HEK293 (cell line): ENCODE results near the gene TSPAN17.

Source experiments
- EGR2 ChIP-seq: fragments of 450-650 bp; formaldehyde crosslinking; IDR thresholded peaks from 2 replicates; pipeline ENCODE4 v1.5.1; 2016; ENCODE audit warnings: low read depth, missing biosample characterization, missing genetic modification characterization
- PBX3 ChIP-seq: sonication (generic); formaldehyde crosslinking; IDR thresholded peaks from 2 replicates; pipeline ENCODE4 v1.8.1; 2022; ENCODE audit warnings: mild to moderate bottlenecking, moderate library complexity, missing genetic modification reagents
- WT1 ChIP-seq: fragments of 450-650 bp; formaldehyde crosslinking; IDR thresholded peaks from 2 replicates; pipeline ENCODE4 v1.5.1; 2016; ENCODE audit warnings: missing biosample characterization, missing genetic modification characterization
- YY1 ChIP-seq: fragments of 450-650 bp; formaldehyde crosslinking; IDR thresholded peaks from 2 replicates; pipeline ENCODE4 v1.5.1; 2018; ENCODE audit warnings: missing biosample characterization, missing genetic modification characterization
- ZIC2 ChIP-seq: fragments of 450-650 bp; formaldehyde crosslinking; IDR thresholded peaks from 2 replicates; pipeline ENCODE4 v1.5.1; 2016; ENCODE audit warnings: missing biosample characterization, missing genetic modification characterization
- ZNF10 ChIP-seq: fragments of 450-650 bp; formaldehyde crosslinking; IDR thresholded peaks from 2 replicates; pipeline ENCODE4 v1.5.1; 2017; ENCODE audit warnings: missing biosample characterization, missing genetic modification characterization
- ZNF138 ChIP-seq: fragments of 450-650 bp; formaldehyde crosslinking; IDR thresholded peaks from 2 replicates; pipeline ENCODE4 v1.5.1; 2016; ENCODE audit warnings: missing biosample characterization, missing genetic modification characterization, borderline replicate concordance
- ZNF202 ChIP-seq: fragments of 450-650 bp; formaldehyde crosslinking; IDR thresholded peaks from 2 replicates; pipeline ENCODE4 v1.5.1; 2016; ENCODE audit warnings: missing biosample characterization, missing genetic modification characterization, borderline replicate concordance
- ZNF23 ChIP-seq: fragments of 450-650 bp; formaldehyde crosslinking; IDR thresholded peaks from 2 replicates; pipeline ENCODE4 v1.5.1; 2016; ENCODE audit warnings: missing biosample characterization, missing genetic modification characterization, borderline replicate concordance
- ZNF416 ChIP-seq: fragments of 450-650 bp; formaldehyde crosslinking; IDR thresholded peaks from 2 replicates; pipeline ENCODE4 v1.5.1; 2016; ENCODE audit warnings: missing biosample characterization, missing genetic modification characterization
- ZNF433 ChIP-seq: fragments of 450-650 bp; formaldehyde crosslinking; IDR thresholded peaks from 2 replicates; pipeline ENCODE4 v1.5.1; 2016; ENCODE audit warnings: missing biosample characterization, missing genetic modification characterization, low read depth
- ZNF514 ChIP-seq: fragments of 450-650 bp; formaldehyde crosslinking; IDR thresholded peaks from 2 replicates; pipeline ENCODE4 v1.5.1; 2016; ENCODE audit warnings: missing biosample characterization, missing genetic modification characterization
- ZNF548 ChIP-seq: fragments of 450-650 bp; formaldehyde crosslinking; IDR thresholded peaks from 2 replicates; pipeline ENCODE4 v1.5.1; 2016; ENCODE audit warnings: missing biosample characterization, missing genetic modification characterization
- ZNF555 ChIP-seq: fragments of 450-650 bp; formaldehyde crosslinking; conservative IDR thresholded peaks from 2 replicates; pipeline ENCODE4 v1.5.1; 2017; ENCODE audit warnings: missing biosample characterization, mild to moderate bottlenecking, missing genetic modification characterization, inconsistent platforms
- ZNF610 ChIP-seq: fragments of 450-650 bp; formaldehyde crosslinking; IDR thresholded peaks from 2 replicates; pipeline ENCODE4 v1.5.1; 2016; ENCODE audit warnings: missing biosample characterization, missing genetic modification characterization, borderline replicate concordance
- ZNF623 ChIP-seq: fragments of 450-650 bp; formaldehyde crosslinking; IDR thresholded peaks from 2 replicates; pipeline ENCODE4 v1.5.1; 2016; ENCODE audit warnings: missing biosample characterization, missing genetic modification characterization
- ZNF654 ChIP-seq: fragments of 450-650 bp; formaldehyde crosslinking; IDR thresholded peaks from 2 replicates; pipeline ENCODE4 v1.5.1; 2016; ENCODE audit warnings: low read depth, missing biosample characterization, missing genetic modification characterization
- ZNF660 ChIP-seq: fragments of 450-650 bp; IDR thresholded peaks from 2 replicates; pipeline ENCODE4 v1.5.1; 2018; ENCODE audit warnings: missing biosample characterization, mild to moderate bottlenecking, missing genetic modification characterization
- ZNF670 ChIP-seq: fragments of 450-650 bp; formaldehyde crosslinking; IDR thresholded peaks from 2 replicates; pipeline ENCODE4 v1.5.1; 2016; ENCODE audit warnings: missing biosample characterization, missing genetic modification characterization, low read depth
- ZNF701 ChIP-seq: fragments of 450-650 bp; formaldehyde crosslinking; IDR thresholded peaks from 2 replicates; pipeline ENCODE4 v1.5.1; 2016; ENCODE audit warnings: missing biosample characterization, missing genetic modification characterization
- ZNF791 ChIP-seq: fragments of 450-650 bp; formaldehyde crosslinking; IDR thresholded peaks from 2 replicates; pipeline ENCODE4 v1.5.1; 2016; ENCODE audit warnings: missing biosample characterization, missing genetic modification characterization
- ZNF830 ChIP-seq: fragments of 450-650 bp; IDR thresholded peaks from 2 replicates; pipeline ENCODE4 v1.5.0; 2018; ENCODE audit warnings: missing biosample characterization, missing genetic modification characterization, low read depth, mild to moderate bottlenecking, moderate library complexity
- TF ChIP-seq, protein P1 (sequence below): fragments of 450-650 bp; formaldehyde crosslinking; IDR thresholded peaks from 2 replicates; pipeline ENCODE4 v1.5.1; 2016; ENCODE audit warnings: missing biosample characterization, missing genetic modification characterization
- TF ChIP-seq, protein P2 (sequence below): fragments of 450-650 bp; formaldehyde crosslinking; IDR thresholded peaks from 2 replicates; pipeline ENCODE4 v1.5.1; 2017; ENCODE audit warnings: missing biosample characterization, missing genetic modification characterization
- TF ChIP-seq, protein P3 (sequence below): fragments of 450-650 bp; formaldehyde crosslinking; IDR thresholded peaks from 2 replicates; pipeline ENCODE4 v1.5.1; 2016; ENCODE audit warnings: missing biosample characterization, missing genetic modification characterization
- TF ChIP-seq, protein P4 (sequence below): fragments of 450-650 bp; formaldehyde crosslinking; IDR thresholded peaks from 2 replicates; pipeline ENCODE4 v1.5.1; 2016; ENCODE audit warnings: missing biosample characterization, missing genetic modification characterization, borderline replicate concordance
- TF ChIP-seq, protein P5 (sequence below): fragments of 450-650 bp; formaldehyde crosslinking; IDR thresholded peaks from 2 replicates; pipeline ENCODE4 v1.5.1; 2016; ENCODE audit warnings: missing biosample characterization, missing genetic modification characterization

TSPAN17 gene

DNA sequence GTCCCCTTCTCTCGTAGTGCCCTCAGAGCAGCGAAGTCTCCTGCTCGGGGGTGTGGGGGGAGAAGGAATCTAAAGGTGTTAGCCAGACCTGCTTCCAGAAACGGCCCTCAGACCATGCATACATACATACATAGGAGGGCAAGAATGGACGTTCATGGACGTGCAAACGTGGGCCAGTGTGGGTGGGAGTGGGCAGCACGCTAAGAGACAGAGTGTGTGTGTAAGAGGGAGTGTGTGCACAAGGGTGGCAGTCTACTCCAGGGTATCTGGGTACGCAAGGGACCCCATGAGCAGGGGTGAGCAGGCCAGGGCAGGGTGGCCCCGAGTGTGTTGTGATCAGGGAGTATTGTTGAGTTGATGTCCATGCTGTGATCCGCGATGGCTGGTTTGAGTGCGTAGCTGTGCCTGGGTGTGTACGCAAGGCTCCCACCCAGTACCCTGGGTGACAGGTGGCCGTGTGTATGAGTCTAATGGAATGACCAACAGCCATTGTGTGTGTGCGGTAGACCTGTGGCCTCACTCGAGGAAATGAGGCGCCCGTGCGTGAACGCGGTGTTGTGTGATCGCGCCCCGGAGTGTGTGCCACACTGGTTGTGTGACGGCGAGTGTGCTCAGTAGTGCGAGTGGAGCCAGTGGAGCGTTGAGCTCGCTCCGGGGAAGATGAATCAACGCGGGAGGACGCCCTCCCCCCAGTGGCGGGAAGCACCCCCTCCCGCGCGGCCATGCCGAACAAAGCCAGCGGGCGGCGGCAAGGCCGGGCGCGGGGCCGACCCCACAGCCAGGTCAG, 38.2 kb upstream of the TSPAN17 start (continued):
- TF ChIP-seq, protein P1, sequence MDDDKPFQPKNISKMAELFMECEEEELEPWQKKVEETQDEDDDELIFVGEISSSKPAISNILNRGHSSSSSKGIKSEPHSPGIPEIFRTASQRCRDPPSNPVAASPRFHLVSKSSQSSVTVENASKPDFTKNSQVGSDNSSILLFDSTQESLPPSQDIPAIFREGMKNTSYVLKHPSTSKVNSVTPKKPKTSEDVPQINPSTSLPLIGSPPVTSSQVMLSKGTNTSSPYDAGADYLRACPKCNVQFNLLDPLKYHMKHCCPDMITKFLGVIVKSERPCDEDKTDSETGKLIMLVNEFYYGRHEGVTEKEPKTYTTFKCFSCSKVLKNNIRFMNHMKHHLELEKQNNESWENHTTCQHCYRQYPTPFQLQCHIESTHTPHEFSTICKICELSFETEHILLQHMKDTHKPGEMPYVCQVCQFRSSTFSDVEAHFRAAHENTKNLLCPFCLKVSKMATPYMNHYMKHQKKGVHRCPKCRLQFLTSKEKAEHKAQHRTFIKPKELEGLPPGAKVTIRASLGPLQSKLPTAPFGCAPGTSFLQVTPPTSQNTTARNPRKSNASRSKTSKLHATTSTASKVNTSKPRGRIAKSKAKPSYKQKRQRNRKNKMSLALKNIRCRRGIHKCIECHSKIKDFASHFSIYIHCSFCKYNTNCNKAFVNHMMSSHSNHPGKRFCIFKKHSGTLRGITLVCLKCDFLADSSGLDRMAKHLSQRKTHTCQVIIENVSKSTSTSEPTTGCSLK (tag by site-specific recombination) = no peak
- TF ChIP-seq ZNF138 (tag by site-specific recombination) = no peak
- no peak for TF ChIP-seq ZNF791 (tag by site-specific recombination)
- TF ChIP-seq ZNF416 (tag by site-specific recombination) = no peak
- TF ChIP-seq ZNF10 (tag by site-specific recombination) = no peak
- no peak for TF ChIP-seq ZNF23 (tag by site-specific recombination)
- no peak for TF ChIP-seq WT1 (tag by site-specific recombination)
- TF ChIP-seq ZNF623 (tag by site-specific recombination) = no peak
- TF ChIP-seq, protein P2, sequence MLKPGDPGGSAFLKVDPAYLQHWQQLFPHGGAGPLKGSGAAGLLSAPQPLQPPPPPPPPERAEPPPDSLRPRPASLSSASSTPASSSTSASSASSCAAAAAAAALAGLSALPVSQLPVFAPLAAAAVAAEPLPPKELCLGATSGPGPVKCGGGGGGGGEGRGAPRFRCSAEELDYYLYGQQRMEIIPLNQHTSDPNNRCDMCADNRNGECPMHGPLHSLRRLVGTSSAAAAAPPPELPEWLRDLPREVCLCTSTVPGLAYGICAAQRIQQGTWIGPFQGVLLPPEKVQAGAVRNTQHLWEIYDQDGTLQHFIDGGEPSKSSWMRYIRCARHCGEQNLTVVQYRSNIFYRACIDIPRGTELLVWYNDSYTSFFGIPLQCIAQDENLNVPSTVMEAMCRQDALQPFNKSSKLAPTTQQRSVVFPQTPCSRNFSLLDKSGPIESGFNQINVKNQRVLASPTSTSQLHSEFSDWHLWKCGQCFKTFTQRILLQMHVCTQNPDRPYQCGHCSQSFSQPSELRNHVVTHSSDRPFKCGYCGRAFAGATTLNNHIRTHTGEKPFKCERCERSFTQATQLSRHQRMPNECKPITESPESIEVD = no peak
- TF ChIP-seq ZNF555 (tag by site-specific recombination) = no peak
- TF ChIP-seq, protein P3, sequence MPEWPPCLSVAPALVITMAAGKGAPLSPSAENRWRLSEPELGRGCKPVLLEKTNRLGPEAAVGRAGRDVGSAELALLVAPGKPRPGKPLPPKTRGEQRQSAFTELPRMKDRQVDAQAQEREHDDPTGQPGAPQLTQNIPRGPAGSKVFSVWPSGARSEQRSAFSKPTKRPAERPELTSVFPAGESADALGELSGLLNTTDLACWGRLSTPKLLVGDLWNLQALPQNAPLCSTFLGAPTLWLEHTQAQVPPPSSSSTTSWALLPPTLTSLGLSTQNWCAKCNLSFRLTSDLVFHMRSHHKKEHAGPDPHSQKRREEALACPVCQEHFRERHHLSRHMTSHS (tag by site-specific recombination) = no peak
- TF ChIP-seq YY1 (tag by site-specific recombination) = no peak
- no peak for TF ChIP-seq ZNF610 (tag by site-specific recombination)
- no peak for TF ChIP-seq ZNF202 (tag by site-specific recombination)
- no peak for TF ChIP-seq ZNF670 (tag by site-specific recombination)
- no peak for TF ChIP-seq ZNF660 (tag by site-specific recombination)
- TF ChIP-seq ZNF654 (tag by site-specific recombination) = no peak
- TF ChIP-seq ZNF433 = no peak
- no peak for TF ChIP-seq ZNF830
- TF ChIP-seq PBX3 (CRISPR knock-in tag) = no peak; the same call in 1 of the 2 replicates
- TF ChIP-seq, protein P4, sequence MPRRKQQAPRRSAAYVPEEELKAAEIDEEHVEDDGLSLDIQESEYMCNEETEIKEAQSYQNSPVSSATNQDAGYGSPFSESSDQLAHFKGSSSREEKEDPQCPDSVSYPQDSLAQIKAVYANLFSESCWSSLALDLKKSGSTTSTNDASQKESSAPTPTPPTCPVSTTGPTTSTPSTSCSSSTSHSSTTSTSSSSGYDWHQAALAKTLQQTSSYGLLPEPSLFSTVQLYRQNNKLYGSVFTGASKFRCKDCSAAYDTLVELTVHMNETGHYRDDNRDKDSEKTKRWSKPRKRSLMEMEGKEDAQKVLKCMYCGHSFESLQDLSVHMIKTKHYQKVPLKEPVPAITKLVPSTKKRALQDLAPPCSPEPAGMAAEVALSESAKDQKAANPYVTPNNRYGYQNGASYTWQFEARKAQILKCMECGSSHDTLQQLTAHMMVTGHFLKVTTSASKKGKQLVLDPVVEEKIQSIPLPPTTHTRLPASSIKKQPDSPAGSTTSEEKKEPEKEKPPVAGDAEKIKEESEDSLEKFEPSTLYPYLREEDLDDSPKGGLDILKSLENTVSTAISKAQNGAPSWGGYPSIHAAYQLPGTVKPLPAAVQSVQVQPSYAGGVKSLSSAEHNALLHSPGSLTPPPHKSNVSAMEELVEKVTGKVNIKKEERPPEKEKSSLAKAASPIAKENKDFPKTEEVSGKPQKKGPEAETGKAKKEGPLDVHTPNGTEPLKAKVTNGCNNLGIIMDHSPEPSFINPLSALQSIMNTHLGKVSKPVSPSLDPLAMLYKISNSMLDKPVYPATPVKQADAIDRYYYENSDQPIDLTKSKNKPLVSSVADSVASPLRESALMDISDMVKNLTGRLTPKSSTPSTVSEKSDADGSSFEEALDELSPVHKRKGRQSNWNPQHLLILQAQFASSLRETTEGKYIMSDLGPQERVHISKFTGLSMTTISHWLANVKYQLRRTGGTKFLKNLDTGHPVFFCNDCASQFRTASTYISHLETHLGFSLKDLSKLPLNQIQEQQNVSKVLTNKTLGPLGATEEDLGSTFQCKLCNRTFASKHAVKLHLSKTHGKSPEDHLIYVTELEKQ (tag by site-specific recombination) = no peak
- TF ChIP-seq, protein P5, sequence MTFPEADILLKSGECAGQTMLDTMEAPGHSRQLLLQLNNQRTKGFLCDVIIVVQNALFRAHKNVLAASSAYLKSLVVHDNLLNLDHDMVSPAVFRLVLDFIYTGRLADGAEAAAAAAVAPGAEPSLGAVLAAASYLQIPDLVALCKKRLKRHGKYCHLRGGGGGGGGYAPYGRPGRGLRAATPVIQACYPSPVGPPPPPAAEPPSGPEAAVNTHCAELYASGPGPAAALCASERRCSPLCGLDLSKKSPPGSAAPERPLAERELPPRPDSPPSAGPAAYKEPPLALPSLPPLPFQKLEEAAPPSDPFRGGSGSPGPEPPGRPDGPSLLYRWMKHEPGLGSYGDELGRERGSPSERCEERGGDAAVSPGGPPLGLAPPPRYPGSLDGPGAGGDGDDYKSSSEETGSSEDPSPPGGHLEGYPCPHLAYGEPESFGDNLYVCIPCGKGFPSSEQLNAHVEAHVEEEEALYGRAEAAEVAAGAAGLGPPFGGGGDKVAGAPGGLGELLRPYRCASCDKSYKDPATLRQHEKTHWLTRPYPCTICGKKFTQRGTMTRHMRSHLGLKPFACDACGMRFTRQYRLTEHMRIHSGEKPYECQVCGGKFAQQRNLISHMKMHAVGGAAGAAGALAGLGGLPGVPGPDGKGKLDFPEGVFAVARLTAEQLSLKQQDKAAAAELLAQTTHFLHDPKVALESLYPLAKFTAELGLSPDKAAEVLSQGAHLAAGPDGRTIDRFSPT = no peak
- TF ChIP-seq ZNF548 (tag by site-specific recombination) = no peak
- TF ChIP-seq ZNF701 (tag by site-specific recombination) = no peak
- TF ChIP-seq ZIC2 (tag by site-specific recombination) = peak; percentile 80
- TF ChIP-seq EGR2 (tag by site-specific recombination) = peak; percentile 59
- TF ChIP-seq ZNF514 (tag by site-specific recombination) = no peak
